CD1c-positive myeloid dendritic cell (primary cell): ENCODE measurements around the gene IL3.

Source experiments
- DNase-seq: peaks from one replicate; pipeline ENCODE4 v3.0.0-alpha.2; 2016; ENCODE audit errors: extremely low spot score

Gene IL3, protein sequence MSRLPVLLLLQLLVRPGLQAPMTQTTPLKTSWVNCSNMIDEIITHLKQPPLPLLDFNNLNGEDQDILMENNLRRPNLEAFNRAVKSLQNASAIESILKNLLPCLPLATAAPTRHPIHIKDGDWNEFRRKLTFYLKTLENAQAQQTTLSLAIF

DNA sequence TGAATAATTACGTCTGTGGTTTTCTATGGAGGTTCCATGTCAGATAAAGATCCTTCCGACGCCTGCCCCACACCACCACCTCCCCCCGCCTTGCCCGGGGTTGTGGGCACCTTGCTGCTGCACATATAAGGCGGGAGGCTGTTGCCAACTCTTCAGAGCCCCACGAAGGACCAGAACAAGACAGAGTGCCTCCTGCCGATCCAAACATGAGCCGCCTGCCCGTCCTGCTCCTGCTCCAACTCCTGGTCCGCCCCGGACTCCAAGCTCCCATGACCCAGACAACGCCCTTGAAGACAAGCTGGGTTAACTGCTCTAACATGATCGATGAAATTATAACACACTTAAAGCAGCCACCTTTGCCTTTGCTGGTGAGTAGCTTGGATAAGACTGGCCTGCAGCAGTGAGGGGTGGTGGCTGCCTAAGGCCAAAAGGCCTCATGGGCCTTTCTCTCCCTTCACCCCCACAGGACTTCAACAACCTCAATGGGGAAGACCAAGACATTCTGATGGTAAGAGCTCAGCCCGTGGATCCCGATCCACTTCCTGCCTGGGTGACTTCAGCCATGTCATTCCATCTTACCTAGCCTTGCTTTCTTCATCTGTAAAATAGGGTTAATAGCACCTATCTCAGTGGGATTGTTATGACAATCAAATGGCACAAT lies at the start of gene IL3:
Gene IL3, plus strand, starts transcription at position 155 of the 661 bp plus-strand sequence. Its CDS starts 52 bp downstream, at position 207.
- no peak for DNase-seq

DNA sequence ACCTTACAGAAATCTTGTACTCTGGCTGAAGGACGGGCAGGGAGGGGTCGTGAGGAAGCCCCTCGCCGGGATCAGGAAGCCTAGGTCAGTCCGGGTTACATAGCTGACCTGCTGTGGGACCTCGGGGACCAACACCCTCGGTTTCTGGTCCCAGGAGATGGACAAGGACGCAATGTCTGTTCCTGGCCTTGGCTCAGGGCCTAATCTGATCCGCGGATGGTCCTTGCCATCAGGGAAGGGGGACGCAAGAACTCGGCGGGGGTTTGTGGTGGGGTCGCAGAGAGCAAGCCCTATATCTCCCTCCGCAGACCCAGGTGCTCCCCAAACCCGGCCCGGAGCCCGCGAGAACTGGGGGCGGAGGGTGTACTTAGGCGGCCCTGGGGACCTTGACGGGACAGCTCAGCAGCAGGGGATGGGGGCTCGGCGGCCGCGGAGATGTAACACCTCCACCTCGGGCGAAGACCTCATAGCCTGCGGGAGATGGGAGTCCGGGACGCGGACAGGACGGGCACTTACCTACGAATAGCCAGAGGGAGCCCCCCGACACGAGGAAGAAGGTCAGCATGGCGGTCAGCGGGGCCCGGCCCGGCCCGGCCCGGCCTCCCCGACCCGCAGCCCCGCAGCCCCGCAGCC lies 49.4 kb upstream of the IL3 start:
- DNase-seq, result no peak

DNA sequence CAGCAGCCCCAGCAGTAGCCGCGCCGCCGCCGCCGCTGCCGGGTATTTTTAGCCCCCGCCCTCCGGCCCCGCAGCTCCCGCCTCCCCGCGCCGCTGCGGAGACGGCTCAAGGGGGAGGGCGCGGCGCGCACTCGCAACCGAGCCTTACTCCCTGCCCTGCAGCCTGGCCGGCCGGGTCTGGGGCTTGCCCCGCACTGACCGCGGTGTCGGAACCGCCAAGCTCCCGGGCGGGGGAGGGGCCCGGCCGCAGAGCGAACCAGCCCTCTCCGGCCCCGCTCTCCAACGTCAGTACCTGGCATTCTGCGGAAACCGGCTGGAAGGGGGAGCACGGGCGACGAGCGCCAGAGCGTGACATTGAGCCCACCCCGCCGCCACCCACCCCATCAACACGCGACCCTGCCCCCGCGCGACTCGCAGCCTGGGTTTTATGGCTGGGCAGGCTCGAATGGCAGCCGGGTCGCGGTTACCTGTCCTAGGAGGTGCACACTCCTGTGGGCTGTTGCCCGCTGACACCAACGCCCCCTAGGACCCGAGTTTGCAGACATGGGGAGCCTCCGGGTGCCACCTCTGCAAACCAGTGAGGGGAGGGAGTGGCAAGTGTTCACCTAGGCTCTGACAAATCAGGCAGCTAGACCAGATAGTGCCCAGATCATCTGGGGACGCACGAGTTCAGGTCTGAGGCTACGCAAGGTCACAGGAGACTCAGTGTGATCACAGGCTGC lies 48.7 kb upstream of the IL3 start, which contains the start of gene ACSL6:
Gene ACSL6, minus strand, starts transcription at position 37 of the 722 bp plus-strand sequence. CDS start 105 bp downstream, outside the sequence.
- DNase-seq, result peak; percentile 28

DNA sequence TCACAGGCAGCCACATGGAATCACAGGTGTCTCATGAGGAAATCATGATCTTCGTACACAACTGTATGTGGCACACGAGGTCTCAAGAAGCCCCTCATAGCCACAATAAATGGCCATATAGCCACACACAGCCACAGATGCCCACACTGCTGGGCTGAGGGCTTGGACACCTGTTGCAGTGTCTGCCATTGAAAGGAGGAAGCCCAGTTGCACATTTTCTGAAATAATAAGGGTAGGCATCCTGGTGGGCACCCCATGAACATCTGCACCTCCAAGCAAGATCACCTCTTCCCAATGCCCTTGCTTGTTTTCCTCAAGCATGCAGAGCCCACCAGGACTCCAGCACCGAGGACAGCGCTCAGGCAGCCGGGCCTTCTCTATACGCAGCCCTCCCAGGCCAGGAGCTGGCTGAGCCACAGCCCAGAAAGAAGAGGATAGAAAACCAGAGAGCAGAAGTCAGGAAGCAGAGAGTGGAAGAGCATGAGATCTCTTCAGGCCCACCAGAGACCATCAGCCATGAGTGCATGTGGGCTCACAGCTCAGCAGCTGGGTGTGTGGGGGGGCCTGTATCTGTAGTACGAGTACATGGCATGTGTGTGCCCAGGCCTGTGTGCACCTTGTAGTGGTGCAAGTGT lies 48.0 kb upstream of the IL3 start:
- DNase-seq, result no peak

DNA sequence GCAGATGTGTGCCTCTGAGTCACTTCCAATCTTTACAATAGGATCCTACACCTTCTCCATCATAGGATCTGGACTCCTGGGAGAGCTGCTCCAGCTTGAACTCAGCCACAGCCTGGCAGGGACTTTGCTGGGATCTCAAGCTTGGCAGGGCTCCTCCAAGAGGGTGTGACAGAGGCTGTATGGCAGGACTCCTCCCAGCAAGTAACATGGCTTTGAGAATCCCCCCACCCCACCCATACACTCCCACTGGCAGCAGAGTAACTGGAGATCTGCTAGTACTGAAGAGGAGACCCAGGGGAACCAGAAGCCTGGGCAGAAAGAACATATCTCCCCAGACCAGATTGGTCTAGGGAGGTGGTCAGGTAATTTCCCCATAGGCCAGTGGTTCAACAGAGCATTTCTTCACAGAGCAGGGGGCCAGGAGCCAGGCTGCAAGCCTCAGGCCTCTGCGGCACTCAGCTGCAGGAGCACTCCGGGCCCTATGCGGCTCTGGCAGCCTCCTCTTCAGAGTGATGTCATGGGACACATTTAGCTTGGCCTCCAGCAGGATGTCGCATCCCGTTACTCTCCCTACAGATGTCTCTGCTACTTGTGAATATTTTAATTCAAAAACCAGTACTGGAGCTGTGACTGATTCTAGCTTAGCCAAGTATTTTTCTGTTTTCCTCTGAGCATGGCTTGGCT lies 47.3 kb upstream of the IL3 start:
- no peak for DNase-seq

DNA sequence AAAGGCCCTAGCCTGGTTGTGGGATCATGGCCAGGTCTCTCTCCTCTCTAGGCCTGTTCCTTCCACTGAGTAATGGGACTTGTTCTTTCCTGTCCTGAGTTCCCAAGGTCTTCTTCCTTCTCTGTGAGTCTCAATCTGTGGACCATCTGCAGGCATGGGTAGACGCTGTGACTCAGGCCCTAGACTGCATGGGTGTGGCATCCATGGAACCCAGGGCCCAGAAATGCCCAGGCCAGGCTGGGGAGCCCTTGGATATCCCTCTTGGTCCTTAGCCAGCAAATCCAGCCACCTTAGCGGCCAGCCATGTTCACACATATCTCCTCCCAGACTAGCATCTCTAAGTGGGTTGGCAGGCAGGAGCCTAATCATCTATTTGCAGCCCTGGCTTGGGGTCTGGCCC lies 46.7 kb upstream of the IL3 start:
- DNase-seq, result no peak

DNA sequence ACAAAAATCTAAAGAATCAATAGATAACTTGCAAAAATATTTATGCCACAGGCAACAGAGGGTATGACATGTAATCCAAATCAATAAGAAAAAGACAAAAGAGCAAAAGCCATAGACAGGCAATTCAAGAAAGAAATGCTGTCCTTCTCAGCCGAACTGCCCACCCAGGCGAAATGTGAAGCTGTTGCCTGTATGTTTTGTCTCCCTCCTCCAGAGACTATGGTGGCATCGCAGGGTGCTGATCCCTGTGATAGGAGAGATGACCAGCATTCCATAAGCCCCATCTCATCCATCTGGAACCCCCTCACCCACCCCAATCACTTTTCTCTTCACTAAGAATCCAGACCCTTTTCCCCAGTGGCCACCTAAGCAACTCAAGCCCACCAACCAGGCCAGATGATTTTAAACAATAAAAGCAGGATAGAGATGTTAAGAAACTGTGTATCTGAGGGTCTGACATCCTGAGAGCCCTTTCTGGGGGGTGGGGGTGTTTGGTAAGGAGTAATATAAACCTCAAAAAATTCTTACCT lies 43.7 kb upstream of the IL3 start:
- no peak for DNase-seq

DNA sequence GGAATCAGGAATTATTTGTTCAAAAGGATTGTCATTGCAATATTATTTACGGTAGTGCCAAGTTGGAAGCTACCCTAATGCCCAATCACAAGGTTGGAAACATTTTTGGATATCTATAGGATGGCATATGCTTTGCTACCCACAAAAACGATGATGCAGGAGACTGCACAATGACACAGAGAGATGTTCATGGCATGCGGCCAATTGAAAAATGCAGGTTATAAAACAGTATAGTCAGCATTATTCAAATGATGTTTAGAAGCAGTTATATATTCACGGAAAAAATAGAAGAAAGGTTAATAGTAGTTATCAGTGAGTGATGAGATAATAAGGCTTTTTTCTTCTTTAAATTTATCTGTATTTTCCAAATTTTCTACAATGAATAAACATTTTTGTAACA lies 43.1 kb upstream of the IL3 start:
- DNase-seq, result no peak

DNA sequence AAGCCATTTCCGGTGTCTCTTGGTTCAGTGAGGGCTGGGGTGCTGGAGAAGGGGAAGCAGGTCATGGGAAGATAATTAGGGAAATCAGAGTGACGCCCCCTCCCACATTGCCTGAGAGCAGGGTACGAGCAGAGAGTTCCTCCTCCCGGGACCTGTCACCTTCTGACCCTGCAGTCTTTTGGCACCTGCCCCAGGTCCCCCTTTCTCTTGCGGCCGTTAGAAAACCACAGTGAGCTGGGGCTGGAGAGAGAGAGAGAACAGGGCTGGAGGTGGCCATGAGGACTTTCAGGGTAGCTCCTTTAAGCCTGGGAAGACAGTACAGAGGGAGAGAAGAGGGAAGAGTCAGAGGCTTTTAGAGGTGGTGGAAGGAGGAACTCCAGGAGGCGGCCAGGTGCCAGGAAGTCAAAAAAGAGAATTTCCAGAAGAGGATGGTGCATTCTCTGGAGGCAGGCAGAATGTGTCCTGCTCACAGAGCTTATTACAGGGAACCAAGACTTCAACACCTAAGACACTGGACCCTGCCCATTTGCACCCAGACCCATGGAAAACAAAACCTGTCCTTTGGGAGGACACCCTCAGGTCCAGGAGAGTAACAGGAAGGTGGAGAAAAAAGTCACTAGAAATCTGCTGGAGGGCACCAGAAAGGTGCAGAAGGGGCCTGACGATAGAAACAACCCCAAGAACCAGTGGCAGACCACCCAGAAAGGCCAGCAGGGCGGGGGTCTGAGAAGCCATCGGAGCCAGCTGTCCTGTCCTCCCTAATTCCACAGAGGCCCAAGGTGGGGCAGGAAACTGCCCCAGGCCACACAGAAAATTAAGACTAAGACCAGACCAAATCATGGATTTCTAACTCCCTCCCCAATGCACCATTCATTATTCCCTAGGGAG lies 42.5 kb upstream of the IL3 start:
- peak; percentile 31 for DNase-seq

DNA sequence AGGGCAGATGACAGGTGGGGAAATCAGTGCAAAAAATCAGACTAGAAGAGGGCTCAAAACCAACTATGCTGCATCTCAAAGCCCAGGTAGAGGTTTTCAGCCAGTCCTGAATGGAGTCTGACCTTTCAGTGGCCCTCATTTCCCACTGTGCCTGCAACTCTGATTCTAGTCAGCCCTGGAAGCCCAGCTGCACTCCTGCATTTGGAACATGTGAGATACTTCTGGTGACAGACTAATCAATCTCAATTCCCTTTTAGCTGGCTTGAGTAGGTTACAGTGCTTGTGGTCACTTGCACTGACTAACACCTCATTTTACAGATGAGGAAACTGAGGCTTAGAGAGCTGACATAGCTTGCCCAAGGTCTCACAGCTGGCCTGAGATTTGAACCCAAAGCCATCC lies 41.1 kb upstream of the IL3 start:
- DNase-seq, result no peak

DNA sequence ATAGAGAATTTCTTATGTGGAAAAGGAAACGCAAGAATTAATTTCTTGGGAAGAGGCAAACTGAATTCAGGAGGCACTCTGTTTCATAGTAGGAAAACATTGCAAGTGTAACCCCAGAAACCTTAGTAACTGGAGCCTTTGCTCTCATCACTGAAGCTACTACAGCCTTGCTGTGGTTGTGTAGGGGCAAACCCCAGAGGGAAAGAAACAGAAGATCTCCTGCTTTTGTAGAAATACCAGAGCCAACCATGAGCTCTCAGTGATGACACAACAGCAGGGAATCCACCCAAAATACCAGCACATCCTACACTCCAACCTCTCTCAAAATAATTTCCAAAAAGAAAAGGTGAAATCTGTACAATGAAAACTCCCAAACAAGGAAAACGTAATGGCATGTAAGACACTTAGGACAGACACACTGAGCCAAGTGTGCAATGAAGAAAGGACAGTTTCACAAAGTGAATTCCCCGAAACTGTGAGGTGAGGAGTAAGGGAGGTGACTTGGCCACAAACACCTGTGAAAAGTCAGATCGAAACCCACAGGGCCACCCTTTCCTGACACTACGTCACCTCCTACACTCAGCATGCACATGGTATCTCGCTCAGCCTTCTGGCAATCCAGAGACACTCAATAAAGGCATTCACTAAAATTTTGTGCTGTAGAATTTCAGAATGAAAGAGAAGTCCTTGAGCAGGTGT lies 40.4 kb upstream of the IL3 start:
- peak; percentile 29 for DNase-seq

DNA sequence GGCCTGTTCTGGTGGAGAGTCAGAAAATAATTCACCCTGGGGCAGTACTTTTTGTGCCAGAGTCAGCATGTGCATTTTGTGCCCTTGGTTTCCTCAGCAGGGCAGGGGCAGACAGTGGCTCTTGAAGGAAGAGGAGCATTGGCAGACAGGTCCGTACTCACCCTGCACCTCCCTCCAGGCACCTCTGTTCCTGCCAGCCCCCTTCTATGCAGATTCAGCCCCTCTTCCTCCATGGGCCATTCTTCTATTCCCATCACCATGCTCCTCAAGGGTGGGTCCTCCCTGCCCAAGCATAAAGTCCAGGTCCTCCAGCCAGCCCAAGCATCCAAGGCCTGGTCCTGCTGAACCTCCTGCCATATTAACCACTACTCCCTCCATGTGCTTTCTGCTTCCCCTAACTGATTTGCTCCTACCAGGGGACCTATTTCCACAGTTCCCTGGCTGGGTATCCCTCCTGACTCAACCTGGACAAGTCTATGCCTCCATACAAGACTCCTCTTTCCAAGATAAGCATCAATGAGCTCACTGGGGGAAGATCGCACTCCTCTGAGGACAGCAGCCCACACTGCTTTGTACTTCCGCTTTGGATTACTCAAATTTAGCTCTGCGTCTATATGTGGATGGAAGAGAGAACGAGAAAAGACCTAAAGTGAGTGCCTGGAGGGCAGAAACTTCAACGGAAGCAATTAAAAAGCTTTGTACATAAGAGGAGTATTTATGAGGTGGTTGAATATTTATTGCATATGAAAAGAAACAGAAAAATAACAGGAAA lies 39.7 kb upstream of the IL3 start:
- no peak for DNase-seq

DNA sequence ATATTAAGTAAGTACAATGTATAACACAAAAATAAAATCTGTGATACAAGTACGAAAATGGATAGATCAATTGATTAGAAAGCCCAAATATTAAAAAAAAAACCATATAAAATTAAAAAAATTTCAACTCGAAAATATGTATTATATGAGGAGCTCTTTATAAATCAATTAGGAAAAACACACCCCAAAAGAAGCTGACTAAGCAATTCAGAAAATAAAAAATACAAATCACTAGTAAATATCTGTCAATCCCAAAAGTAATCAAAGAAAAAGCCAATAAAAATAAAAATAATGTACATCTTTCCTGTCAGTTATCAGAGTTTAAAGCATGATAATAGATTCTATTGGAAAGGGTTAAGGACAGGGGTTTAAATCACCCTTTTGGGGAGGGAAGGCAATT lies 38.8 kb upstream of the IL3 start:
- DNase-seq, result no peak

DNA sequence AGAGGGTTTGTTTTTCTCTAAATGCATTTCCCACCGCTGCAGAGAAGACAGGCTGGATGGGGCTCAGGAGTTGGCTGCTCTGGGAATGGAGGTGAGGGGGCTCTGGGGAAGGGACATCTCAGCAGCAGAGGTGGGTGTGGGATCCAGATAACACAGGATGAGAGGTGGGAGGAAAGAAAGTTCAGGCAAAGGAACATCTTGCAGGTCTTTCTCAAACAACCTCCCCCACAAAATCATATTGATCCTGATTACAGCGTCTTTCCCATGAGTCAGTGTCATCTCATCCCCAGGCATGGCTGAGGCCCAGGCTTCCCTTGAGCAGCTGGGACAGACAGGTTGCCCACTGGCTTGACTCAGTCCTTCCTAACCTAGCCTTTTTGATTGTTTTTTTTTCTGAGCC lies 37.7 kb upstream of the IL3 start:
- DNase-seq, result no peak

DNA sequence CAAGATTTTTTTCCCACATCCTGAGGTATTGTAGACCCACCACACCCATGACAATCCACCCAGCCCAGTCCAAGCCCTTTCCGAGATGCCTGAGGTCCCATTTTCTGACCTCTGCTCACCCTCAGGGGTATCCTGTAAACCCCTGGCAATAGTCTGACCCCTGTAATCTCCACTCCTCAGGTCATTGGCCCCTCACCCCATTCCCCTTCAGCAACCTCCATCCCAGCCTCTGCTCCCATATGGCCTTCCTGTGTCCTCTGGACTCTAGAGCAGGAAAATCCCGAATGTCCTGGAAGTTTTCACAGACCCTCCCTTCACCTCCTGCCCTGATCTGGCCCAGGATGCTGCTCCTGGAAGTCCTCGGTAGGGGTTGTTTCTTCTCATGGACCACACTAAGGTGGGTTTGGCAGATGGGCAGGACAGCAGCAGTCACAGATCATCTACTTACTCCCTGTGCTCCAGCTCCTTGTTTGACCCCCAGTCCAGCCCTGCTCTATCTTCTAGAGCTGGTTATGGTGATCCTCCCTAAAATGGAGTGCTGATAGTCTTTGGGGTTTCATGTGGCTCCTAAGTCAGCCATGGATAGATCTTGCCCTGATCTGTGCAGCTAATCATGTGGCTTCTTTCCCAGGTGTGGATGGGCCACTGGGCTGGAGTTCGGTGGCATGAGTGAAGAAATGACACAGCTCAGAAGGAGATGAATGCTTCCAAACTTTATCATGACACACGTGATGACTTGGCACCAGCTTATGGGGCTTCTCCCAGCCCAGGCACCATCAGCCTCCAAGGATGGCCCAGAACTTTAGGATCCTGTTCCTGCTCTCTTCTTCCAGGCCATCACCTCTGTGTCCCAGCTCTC lies 37.0 kb upstream of the IL3 start:
- no peak for DNase-seq

DNA sequence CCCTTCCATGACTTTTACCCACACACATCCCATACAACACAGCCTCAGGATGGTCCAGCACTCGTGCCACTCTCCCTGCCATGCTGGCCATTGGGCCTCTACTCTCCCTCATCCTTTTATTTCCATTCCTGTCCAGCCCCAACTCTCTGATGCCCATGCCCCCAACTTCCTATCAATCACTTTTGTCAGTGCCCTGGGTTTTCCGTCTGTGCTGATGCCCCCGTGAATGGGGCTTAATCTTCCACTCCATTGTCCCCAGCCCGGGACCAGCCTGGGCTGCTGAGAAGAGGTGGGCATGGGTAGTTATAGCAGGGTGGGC lies 36.4 kb upstream of the IL3 start:
- no peak for DNase-seq

DNA sequence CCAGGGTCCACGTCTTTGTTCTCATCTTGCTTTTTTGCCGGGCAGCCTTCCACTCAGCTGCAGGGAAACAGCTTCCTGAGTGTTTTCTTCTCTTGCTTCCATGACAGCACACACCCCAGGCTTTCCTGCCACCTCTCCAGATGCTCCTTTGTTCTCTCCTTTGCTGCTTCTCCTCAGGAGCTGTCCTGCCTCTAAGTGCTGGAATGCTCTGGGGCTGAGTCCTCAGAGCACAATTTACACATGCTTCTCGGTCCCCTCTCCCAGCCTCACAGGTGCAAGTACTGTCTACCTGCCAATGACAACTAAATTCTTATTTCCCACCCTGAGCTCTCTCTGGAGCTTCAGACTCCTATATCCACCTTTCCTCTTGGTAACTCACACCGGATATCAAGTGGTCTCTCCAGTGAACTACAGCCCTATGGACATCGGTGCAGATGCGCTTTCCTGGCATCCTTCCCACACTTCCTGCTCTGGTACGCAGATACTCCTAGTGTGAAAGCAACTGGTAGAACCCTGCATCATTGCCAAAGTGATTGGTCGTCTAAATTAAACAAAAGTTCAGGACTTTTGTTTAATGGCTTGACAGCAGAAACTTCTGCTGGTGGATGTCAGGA lies 35.6 kb upstream of the IL3 start:
- DNase-seq, result no peak
